Activated T-cell treated with anti-CD3 and anti-CD28 coated beads for 48 hours (primary cell): ENCODE results near the gene KREMEN1.

Source experiments
- DNase-seq: peaks from one replicate; pipeline ENCODE4 v3.0.0-alpha.2; 2020; ENCODE audit warnings: low read depth

The KREMEN1 gene

GRCh38 chr22:29207562-29208501 lies 135.0 kb downstream of the KREMEN1 start:
- no peak for DNase-seq

GRCh38 chr22:29208502-29208862 lies 135.6 kb downstream of the KREMEN1 start:
- no peak for DNase-seq

- no peak for DNase-seq
Observed at GRCh38 chr22:29208879-29209623, 136.2 kb downstream of the KREMEN1 start.

- no peak for DNase-seq
Observed at GRCh38 chr22:29209624-29209929, 136.7 kb downstream of the KREMEN1 start.

- no peak for DNase-seq
Observed at GRCh38 chr22:29211066-29211465, 138.2 kb downstream of the KREMEN1 start.

- DNase-seq, result no peak
Observed at GRCh38 chr22:29211466-29211865, 138.6 kb downstream of the KREMEN1 start.

GRCh38 chr22:29212743-29213142 lies 139.9 kb downstream of the KREMEN1 start:
- no peak for DNase-seq

- DNase-seq, result no peak
Observed at GRCh38 chr22:29213493-29213892, 140.7 kb downstream of the KREMEN1 start.

- DNase-seq, result no peak
Observed at GRCh38 chr22:29214232-29214631, 141.4 kb downstream of the KREMEN1 start.

GRCh38 chr22:29215012-29215860 lies 142.4 kb downstream of the KREMEN1 start:
- no peak for DNase-seq

GRCh38 chr22:29216011-29216872 lies 143.4 kb downstream of the KREMEN1 start:
- no peak for DNase-seq

GRCh38 chr22:29216873-29217666 lies 144.2 kb downstream of the KREMEN1 start:
- DNase-seq, result no peak
